PC-3 (cell line): ENCODE data around the gene FOSL1.

ENCODE experiments used
- EZH2 ChIP-seq: fragments of 300-600 bp; sonication (generic); IDR thresholded peaks from one replicate; pipeline ENCODE4 v1.6.1; 2017; ENCODE audit warnings: antibody characterized with exemption, mild to moderate bottlenecking, low read length; ENCODE audit not compliant: unreplicated experiment
- EZH2phosphoT487 ChIP-seq: fragments of 300-600 bp; sonication (generic); IDR thresholded peaks from 2 replicates; pipeline ENCODE4 v1.6.1; 2018; ENCODE audit warnings: mild to moderate bottlenecking, antibody characterized with exemption, low read length, borderline replicate concordance
- TF ChIP-seq, protein P1 (sequence below): fragments of 300-600 bp; sonication (generic); conservative IDR thresholded peaks from 2 replicates; pipeline ENCODE4 v1.5.1; 2017; ENCODE audit warnings: antibody characterized with exemption, low read depth, mild to moderate bottlenecking, low read length

DNA sequence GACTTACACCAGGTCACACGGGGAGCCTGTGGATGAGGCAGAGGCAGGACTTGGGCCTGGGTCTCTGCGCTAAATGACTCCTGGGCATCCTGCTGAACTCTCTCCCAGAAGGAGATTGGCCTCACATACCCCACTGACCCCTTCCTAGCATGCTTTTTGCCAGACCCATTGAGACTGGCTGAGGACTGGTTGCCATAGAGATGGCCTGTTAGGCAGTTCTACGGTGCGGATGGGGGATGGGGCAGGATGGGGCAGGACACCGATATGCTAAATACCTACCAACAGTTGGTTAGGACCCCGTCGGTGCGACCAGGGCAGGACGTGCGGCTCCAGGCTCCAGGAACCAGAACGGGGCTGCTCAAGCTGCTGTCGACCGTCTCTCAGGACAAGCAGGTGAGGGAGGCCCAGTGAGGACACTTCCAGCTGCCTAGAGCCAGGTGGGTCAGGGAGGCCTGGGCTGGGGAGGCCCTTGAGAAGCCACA, 45.3 kb upstream of the FOSL1 start, which contains the start of gene TSGA10IP:
- TF ChIP-seq, protein P1, sequence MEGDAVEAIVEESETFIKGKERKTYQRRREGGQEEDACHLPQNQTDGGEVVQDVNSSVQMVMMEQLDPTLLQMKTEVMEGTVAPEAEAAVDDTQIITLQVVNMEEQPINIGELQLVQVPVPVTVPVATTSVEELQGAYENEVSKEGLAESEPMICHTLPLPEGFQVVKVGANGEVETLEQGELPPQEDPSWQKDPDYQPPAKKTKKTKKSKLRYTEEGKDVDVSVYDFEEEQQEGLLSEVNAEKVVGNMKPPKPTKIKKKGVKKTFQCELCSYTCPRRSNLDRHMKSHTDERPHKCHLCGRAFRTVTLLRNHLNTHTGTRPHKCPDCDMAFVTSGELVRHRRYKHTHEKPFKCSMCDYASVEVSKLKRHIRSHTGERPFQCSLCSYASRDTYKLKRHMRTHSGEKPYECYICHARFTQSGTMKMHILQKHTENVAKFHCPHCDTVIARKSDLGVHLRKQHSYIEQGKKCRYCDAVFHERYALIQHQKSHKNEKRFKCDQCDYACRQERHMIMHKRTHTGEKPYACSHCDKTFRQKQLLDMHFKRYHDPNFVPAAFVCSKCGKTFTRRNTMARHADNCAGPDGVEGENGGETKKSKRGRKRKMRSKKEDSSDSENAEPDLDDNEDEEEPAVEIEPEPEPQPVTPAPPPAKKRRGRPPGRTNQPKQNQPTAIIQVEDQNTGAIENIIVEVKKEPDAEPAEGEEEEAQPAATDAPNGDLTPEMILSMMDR, result no peak
- TF ChIP-seq EZH2, result no peak
- no peak for TF ChIP-seq EZH2phosphoT487
